CD1c-positive myeloid dendritic cell (primary cell): ENCODE results near the gene FIBCD1.
A peak's percentile ranks its signal among the peaks of the same experiment; 100 is the strongest.

Source experiments
- DNase-seq: peaks from one replicate; pipeline ENCODE4 v3.0.0-alpha.2; 2016; ENCODE audit errors: extremely low spot score

FIBCD1 gene

GRCh38 chr9:130906735-130907416 lies 32.2 kb downstream of the FIBCD1 start:
- DNase-seq = no peak

DNA sequence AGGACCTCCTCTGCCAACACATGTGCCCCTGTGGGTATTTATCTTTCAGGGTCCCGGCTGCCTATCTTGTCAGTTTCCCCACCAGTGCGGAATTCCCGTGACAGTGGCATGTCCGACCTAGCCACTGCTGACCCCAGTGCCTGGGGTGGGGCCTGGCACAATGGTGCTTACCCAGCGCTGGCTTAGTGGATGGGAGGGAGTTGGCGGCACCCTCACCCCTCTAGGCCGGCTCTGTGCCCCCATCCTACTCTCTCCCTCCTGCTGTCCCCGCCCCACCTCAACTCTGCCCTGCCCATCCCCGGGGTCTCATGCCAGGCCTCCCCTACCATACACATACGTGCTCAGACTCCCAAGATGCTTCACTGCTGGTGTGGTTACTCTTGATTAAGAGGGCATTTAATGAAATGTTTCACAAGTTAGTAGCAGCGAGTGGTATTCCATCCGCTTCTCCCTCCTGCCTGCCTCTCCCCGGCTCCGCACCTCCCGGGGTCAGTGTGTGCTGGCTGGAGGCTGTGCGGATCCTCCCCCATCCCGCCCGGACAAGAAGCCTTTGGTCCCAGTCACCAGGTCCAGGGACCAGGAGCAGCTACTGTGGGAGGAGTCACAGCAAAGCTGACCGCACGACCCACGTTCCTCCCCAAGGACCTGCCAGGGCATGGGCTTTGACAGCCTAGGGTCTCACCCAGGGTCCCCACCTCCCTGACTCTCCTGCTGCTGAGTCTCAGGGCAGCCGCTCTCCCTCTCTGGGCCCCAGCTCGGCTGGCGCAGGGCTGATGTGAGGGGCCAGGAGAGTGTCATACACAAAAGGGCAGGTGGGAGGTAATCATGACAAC lies 32.9 kb downstream of the FIBCD1 start:
- DNase-seq = no peak

- DNase-seq = peak; percentile 47
These were observed 33.7 kb downstream of the FIBCD1 start for GRCh38 chr9:130905125-130905901.

DNA sequence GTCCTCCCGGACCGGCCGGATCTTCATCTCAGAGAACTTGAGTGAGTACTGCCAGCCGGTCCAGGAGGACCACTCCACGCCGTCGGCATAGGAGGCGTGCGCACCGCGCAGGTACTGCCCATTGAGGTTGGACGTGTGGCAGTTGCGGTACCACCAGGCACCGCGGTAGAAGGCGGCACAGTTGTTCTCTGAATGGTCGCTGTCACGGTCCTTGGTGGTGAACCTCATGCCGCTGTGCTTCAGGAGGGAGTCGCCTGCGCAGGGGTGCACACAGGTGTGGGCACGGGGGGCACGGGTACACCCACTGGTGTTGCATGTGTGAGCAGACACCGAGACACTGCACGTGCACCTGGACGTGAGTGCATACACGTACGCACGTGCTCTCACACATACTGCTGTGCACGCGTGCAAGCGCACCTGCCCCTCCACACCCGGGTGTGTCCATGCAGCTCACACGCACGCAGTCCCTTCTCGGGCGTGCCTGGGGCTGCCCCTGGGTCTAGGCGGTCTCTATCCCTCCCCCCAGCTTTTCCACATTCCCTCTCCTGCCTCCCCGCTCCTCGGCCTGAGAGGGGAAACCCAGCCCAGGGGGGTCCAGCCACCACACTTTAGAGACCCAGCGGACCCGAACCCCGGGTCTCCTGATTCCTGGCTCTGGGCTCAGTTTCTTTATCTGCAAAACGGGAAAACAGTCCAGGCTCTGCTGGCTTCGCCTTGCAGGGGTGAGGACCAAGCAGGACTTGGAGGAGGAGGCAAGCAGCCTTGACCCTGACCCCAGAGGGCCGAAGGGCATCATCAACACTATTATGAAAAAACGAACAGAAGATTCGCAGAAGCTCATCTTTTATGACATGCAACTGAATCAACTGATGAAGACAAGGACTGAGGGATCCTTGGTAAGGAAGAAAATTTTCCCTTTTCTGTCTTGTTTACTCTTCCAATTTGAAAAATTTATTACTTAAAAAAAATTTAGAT lies 34.7 kb downstream of the FIBCD1 start:
- no peak for DNase-seq

DNA sequence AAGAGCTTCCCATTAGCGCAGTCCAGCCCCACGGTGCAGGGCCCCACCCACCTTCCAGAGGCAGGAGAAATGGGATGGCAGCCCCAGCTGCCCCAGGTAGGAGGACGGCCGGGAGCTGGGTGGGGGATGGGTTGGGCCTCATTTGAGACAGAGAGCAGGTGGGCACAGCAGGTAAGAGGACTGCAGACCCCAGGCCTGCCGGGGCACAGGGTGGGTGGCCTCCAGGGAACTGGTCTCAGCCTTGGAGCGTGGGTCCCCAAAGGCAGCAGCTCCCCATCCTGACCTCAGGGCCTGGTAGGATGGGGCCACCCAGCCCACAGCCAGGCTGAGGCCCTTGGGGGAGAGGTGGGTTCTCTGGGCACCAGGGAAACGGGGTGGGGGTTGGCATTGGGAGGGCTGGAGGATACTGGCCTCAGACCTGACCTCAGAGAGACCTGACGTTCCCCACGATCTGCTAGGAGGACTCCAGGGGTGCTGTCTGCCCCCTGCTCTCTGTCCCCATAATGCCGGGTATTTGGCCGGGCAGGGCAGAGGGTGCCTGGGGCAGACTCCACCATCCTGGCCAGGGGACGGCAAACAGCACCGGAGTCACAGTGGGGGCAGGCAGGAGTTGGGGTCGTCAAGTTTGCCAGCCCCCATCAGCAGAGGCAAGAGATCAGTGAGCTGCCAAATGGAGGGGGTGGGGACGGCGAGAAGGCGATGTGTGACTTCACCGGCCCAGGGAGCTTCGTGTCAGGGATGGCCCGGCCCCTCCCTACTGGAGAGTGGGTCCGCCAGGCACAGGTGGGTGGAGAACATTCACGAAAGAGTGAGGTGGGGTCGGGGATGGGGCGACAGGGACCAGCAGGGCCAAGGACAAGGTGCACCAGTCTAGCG lies 35.6 kb downstream of the FIBCD1 start:
- DNase-seq = no peak

DNA sequence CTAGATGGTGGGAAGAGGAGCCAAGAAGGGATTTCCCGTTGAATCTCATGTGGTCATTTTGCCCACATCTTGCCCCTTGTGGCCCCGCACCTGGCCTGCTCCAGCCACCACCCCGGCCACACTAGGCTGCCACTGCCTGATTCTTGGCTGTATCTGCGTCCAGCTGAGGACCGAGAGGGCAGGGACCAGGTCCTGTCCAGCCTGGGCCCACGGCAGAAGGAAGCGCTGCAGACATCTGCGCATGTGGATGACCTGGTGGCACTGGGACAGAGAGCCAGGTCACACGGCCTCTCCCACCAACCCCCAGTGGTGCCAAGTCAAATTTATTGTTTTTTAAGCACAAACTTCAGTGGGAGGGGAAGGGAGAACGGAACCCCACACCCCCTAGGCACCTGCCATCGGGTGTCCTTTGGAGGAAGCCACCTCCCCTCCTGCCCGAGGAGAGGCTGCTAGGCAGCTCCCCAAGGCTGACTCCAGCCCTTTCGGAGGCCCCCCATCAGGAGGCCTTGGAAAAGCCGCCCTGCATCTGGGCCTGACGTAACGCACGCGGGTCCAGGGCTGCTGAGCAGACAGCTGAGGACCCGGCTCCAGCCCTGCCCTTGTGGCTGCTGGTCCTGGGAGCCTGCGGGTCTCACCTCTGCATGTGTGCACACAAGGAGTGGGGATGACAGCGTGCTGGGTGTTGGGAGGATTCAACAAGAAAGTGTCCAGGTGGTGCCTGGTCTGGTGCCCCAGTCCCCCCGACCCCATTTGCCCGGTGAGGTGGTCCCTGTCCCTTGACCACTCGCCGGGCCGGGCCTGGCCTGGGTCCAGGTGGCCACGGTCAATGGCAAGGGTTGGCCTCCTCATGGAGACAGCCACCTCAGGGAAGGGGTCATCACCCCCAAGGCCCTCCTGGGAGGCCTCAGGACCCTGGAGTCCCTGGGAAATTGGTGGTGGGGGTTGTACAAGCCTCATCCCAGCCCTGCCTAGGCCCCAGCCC lies 36.6 kb downstream of the FIBCD1 start:
- DNase-seq = no peak

DNA sequence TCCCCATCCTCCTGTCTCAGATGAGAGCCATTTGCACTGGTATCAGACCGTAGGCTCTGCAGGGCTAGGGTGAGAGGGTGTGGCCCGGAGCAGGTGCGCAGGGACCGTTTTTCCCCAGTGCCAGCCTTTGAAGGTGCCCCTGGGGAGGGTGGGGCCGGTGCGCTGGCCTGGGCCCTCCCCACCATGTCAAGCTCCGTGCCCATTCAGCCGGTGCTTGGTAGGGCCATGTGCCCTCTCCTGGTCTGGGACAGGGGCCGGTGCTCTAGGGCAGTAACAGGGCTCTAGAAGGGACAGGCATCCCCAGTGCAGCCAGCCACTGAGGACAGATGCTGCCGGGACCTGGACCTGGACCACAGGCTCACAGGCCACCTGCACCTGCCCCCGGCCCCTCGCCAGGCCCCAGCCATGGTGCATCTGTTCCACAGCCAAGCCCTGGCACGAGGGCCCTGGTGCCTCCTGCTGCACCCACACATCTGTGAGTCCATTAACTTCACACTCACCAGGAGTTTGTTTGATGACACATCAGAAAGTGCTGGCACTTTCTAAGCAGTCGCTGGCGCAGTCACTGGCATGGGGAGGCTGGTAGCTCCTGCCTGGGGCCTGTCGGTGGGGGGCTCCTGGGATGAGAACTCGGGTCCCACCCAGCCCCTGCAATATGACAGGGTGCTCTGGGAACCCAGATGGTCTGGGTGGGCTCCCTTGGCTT lies 37.4 kb downstream of the FIBCD1 start:
- DNase-seq = no peak

GRCh38 chr9:130900701-130901497 lies 38.1 kb downstream of the FIBCD1 start:
- no peak for DNase-seq

DNA sequence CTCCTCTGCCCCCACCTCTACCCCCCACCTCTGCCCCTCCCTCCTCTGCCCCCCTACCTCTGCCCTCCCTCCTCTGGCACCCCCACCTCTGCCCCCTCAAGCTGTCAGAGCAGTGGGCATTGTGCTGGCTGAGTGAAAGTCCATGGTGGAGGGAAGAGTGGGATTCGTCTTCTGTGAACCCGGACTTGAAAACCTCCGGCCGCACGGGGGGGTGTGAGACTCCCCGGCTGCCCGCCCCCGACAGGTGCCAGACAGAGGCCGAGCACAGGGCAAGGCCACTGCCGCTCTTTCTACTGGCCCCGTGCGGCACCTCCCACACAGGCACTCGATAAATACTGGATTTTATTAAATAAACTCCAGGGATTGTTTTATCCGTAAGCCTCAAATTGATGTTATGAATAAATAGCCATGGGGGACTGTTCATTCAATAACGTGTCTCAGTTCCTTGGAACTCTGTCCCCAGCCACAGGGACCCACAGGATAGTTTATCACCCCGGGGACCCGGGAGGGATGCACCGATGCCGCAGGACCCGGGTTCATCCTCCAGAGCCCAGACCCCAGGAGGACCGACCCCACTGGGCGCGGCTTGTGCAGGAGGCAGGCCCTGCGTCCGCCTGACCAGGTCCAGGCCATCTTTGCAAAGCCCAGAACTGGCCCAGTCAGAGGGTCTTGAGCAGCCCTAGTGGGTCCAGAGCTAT lies 39.8 kb downstream of the FIBCD1 start:
- no peak for DNase-seq

DNA sequence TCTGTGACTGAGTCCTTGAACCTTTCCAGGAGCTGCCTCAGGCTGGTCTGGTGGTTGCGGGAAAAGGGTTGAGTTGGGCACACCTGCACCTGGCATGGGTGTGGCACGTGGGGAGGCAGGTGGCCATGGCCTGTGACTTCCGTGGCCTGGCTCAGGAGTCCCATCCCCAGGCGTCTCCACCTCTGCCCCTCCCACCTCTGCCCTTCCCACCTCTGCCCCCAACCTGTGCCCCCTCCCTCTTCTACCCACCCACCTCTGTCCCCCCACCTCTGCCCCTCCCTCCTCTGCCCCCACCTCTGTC lies 40.5 kb downstream of the FIBCD1 start:
- no peak for DNase-seq

DNA sequence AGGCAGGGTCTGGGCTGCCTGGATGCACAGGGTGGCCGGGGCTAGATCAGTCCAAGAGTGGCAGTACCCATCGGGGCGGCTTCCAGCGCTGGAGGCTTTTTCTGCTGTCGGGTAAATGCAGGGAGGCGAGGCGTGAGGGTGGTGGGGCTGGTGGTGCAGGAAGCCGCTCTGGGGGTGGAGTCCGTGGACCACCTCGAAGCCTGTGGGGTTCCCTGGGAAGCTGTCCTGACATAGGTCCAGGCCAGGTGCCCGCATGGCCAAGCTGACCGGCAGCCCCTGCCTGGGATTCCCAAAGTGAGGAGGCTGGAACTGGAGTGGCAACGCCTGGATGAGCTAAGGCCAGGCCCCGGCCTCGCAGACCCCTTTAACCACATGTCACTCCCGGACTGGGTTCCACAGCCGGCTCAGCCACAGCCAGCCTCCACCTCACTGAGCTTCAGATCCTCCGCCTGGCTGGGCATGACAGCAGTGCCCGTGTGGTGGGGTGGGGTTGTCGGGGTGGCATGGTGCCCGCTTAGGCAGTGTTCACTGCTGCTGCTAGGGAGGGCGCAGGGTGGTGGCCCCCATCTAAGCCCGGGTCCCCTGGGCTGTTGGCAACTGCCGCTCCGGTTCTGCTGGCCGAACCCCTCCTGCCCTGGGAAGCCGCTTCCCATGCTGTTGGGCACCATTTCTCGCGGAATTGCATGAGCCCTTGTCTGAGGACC lies 41.0 kb downstream of the FIBCD1 start:
- DNase-seq = no peak

- no peak for DNase-seq
These were observed 41.8 kb downstream of the FIBCD1 start for GRCh38 chr9:130897105-130897751.

DNA sequence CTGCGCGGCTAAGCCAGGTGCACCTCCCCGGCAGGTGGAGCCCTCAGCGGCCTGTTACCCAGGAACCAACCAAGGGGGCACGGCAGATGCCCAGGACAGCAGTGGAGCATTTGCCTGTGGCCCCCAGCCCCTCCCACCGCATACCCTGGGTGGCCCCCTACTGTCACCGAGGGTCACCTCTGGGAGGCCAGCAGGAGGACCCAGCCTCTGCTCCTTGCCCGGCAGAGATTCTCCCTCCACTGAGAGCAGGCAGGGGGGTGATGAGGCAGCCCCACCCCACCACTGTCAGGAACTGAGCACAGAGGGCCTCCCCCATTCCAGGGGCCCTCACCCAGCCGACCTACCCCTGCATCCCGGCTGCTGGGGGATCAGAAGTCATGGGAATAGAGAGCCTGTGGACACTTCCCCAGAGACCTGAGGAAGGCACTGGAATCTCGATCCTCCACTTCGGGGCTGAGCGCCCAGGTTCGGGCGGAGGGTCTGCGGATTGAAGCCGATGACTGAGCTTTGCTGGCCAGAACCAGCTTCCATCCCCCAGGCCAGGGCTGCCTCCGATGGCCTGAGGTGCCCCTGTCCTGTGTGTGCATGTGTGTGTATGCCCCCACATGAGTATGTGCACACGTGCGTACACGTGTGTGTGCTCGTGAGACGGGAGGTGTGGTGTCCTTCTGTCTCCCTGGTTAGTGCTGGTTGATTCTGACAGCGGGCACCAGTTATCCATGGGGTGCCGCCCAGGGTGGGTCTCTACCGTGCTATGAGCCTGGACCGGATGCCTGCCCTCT lies 42.6 kb downstream of the FIBCD1 start, which contains the start of gene QRFP:
QRFP (minus strand) TSS at position 580 of the 782 bp plus-strand sequence. CDS start 2,974 bp downstream, outside the sequence.
- no peak for DNase-seq

DNA sequence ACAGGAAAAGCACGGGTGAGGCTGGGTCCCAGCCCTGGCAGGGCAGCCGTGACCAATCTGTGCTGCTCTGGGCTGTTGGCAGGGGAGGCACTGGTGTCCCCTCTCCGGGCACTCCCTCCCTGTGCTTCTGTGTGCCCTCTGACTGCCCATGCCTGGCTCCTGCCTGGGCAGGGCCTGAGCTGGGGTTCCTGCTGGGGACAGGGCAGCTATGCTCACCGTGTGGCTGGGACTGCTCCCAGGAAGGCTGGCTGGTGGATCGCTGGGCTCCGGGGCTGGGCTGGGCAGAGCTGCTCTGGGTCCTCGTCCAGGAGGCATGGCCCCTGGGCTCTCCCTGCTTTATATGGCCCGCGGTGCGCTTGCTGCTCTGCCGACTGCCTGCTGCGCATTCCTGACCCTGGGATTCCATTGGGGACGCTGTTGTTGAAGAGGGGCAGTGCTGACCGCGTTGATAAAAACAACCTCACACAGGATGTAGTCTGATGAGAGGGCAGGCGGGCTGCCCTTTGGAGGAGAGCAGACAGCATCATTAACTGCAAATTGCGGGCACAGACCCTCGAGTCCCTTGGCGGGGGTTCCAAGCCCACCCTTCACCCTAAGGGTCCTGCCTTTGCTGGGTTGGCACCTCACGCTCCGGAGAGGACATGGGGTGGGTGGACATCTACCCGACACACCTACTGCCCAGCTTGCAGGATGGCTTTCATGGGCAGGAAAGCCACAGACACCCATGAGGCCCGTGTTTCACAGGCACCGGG lies 43.4 kb downstream of the FIBCD1 start:
- no peak for DNase-seq
